HG02610 (cell line): Measurements from ENCODE around the gene GNA12.

Experiments used
- ATAC-seq: cut with Tn5 transposase; IDR thresholded peaks from one replicate; pipeline ENCODE4 v1.9.1; 2021; ENCODE audit warnings: mild to moderate bottlenecking, moderate library complexity; ENCODE audit not compliant: unreplicated experiment

Gene GNA12

DNA sequence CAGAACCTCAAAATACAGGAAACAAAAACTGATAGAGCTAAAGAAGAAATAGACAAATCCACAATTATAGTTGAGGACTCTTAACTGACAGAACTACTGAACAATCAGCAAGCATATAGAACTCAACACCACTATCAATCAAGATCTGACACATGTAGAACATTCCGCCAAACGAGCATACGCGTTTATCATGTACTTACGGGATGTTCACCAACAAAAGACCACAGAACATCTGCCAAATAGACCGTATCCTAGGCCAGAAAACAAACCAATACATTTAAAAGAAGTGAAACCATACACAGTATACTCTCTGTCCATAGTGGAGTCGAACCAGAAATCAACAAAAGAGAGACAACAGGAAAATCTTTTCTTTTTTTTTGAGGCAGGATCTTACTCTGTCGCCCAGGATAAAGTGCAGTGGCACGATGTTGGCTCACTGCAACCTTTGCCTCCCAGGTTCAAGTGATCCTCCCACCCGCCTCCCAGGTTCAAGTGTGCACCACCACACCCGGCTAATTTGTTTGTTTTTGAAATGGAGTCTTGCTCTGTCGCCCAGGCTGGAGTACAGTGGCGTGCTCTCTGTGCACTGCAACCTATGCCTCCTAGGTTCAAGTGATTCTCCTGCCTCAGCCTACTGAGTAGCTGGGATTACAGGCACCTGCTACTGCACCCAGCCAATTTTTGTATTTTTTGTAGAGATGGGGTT is 5.1 kb downstream of the GNA12 start:
- peak; percentile 61 for ATAC-seq

DNA sequence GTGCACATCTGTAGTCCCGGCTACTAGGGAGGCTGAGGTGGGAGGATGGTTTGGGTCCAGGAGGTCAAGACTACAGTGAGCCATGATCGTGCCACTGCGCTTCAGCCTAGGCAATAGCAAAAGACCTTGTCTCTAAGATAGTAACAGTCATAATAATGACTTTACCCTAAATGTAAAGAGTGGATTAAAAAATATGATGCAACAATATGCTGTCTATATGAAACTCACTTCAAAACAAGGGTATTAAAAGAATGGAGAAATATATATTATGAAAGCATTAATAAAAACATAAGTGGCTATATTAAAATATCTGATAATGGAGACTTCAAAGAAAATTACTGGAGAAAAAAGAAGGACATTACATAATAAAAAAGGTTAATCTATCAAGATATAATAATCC is 5.7 kb downstream of the GNA12 start:
- ATAC-seq: no peak

DNA sequence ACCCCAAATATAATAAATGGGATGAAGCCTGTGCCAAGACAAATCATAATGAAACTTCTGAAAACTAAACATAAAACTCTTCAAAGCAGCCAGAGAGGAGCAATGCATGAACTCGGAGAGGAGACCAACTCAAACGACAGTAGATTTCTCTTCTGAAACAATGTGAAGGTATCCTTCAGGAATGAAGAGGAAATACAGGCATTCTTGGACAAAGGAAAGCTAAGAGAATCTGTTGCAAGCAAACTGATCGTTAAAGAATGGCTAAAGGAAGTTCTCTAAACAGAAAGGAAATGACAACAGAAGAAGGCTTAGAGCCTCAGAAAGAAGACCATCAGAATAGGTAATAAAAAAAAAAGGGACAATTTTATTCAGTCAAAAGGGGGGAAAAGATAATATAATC is 6.6 kb downstream of the GNA12 start:
- ATAC-seq: no peak

DNA sequence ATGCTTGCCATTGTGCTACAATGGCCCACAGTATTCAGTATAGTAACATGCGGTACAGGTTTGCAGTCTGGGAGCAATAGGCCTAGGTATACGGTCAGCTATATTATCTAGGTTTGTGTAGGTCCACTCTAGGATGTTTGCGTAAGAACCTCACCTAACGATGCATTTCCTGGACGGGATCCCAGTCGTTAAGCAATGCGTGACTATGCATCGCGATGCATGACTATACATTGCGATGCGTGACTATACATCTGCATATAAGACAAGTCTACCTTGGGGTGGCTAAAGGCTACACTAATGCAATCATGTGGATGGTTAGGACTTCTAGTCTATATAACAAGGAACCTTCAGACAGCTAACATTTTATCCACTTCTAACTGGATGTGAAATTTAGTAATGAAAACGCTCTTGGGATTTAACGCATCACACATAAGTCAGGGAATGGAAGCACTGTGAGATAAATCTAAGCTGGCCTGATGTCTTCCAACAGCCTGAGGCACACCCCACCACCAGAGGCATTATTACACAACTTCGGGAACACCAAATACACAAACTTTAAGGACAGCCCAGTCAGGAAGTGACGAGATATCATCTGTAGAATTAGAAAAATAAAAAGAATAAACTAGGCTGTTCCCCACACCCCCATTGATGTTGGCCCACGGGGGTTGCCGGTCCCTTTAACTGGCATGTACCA is 9.2 kb downstream of the GNA12 start:
- ATAC-seq: no peak

DNA sequence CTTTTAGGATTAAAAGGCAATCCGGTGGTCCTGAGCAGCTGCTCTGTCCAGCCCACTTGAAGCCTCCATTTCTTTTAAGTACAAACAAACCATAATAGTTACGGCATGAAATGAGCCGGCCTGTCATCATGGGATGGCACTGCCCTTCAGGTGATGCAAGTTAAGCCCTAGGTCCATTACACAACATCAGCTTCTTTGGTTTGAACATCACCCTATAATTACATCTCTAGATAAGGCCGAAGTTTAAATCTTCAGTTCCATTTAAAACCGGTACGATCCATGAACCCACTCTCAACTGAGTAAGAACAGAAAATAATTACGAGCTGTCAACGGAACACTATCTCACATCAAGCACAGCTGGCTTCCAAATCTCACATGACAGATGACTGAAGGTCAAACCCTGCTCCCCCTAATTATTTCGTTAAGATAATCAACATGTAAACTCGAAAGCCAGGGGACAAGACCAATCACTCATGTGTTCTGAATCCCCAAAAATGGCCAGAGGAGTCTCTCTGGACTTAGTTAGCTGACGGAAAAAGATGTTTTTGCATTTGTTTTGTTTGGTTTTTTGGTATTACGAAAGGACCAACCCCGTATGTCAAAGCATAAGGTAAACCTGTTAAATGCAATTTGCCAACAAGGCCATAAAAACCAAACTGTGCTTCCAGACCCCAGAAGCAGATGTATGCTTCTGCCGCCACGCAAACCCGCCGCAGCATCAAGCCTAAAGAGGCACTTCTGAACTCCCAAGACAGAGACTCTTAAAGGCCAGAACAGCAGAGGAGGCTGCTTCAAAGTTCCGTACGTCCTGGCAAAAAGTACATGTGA is 10.8 kb downstream of the GNA12 start:
- ATAC-seq: no peak

DNA sequence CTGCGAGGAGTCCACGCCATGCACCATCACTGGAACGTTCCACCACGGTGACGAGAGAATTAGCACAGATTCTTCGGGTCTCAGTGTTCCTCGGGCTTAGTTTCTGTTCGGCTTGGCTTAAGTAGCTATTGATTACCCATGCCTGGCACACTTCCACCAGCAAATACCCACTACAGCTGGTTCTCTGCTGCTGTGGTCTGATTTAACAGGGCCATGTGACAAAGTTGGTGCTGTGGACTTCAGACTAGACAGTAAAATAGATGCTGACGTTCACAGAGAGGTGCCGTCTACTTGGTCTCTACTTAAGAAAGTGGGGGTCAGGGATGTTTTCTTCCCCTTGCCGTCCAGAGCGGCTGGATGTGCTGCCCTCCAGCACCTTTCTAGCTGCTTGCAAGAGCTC is 11.6 kb downstream of the GNA12 start:
- ATAC-seq: no peak

DNA sequence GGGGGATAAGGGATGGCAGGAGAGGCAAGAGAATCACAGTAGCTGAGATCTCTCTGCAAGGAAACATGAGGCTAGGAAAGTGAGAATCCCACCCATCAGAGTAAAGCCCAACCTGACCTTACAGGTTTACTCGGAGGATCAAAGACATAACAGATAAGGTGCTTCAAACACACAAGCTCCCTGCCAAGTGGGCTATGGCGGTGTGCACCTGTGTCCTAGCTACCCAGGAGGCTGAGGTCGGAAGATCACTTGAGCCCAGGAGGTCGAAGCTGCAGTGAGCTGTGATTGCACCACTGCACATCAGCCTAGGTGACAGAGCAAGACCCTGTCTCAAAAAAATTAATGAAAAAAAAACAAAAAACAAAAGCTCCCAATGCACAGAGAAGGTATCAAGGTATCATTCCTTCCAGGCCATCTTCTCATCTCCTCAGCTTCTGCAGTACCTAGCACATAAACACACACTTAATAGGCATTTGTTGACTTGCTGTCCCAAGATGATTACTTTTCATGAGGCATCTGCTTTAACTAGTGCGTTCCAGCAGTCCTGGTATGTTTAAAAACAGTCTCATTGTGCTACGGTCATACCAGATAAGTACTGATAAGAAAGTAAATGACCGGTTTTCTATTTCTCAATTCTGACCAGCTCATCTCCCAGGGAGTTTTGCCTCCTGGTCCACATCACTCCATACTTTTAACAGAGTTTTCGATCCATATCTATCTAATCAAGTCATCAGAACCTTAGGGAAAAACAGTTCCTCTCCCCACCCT is 13.3 kb downstream of the GNA12 start:
- ATAC-seq: no peak

DNA sequence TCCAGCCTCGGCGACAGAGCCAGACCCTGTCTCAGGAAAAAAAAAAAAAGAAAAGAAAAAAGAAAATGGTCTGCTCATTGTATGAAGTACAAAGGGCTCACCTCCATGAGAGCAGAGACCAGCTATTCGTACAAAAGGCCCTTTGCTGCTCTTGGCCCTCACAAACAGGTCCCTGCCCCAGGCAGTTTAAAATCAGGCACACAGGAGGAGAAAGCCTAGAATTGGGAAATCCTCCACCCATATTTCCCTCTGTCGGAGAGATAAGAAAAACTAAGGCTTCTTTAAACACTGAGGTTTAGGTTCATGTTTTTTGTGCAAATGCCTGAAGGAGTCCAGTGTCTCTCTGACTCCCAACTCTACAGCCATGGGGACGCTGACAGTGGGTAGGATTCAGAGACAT is 15.1 kb downstream of the GNA12 start:
- ATAC-seq: no peak

DNA sequence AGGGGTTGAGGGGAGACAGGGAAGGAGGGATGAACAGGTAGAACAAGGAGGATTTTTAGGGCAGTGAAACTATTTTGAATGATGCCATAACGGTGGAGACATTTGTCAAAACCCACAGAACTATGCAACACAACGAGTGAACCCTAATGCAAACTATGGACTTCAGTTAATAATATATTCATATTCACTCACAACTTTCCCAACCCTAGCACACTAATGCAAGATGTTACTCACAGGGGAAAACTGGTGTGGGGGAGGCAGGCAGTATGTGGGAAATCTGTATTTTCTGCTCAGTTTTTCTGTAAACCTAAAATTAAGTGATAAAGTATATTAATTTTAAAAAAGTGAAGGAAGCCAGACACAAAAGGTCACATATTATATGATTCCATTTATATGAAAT is 17.3 kb downstream of the GNA12 start:
- no peak for ATAC-seq

DNA sequence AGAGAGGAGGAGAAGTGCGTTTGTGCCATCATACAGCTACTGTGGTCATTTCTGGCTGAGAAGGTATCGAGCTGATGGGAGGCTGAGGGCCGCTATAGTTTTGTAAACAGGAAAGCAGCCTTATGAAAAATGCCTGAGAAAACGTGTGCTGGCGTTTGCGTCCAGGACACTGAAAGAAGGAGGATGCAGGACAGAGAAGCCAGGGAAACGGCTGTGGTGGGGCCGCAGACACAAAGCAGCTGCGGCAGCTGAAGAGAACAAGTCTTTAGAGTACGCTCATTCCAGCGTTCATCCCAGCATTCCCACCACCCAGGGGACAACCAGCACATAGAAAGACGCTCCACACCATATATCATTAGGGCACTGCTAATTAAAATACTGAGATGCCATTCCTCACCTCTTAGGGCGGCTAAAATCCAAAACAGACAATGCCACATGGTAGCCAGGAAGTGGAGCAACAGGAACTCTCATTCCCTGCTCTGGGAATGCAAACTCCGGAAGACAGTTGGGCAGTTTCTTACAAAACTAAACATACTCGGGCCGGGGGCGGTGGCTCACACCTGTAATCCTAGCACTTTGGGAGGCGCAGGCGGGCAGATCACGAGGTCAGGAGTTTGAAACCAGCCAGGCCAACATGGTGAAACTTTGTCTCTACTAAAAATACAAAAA is 18.4 kb downstream of the GNA12 start:
- no peak for ATAC-seq

DNA sequence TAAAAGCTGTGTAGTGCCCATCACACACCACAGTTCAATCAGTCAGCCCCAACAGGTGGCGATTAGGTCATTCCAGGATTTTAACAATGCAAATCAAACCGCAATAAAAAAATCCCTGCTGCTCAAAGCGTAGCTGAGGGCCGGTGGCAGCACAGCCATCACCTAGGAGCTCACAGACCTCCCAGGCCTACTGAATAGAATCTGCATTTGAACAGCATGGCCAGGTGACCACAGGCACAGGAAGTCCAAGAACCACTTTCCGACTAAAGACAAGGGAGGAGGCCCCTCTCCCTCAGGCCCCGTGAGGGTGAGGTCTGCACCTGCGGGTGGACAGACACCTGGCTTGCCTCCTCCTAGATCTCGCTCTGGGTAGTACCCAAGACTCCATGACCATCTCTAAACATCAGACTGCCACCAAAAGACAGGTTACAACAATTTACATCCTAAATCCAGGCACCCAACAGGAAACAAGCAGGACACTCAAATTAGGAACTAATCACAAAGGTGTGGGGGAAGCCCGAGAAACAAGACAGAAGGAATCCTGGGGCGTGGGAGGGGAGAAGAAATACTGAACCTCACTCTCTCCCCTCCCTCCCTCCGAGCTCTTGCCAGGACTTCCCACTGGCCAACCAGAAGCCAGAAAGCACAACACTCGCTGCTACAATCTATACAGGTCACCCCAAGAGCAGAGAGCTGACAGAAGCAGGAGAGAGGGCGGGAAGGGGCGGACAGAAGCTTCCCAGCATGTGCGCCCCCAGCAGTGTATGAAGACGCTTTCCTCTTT is 19.2 kb downstream of the GNA12 start:
- ATAC-seq: peak; percentile 54

DNA sequence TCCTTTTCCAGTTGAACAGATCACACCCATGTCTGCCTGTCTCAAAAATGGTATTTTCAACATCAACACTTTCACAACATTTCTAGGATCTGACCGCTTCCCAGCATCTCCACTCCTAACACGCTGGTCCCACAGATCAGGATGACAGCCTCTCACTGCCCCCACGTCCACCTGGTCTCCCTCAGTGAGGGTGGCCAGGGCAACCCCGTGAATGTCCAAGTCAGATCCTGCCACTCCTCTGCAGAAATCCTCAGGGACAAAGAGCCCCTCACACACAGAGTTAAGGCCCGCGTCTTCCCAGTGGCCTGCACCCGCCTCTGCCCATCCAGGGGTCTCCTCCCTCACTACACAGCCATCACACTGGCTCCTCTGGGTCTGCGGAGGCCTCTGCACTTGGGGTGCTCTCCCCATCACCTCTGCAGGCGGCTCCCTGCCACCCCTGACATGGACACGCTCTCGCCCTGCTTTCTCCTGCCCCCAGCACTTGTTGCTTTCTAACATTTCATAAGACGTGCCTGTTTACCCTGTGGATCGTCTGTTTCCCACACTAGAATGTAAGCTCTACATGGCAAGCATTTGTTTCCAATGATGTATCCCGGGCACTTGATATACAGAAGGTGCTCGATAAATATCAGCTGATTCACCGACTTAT is 20.0 kb downstream of the GNA12 start:
- ATAC-seq: no peak

DNA sequence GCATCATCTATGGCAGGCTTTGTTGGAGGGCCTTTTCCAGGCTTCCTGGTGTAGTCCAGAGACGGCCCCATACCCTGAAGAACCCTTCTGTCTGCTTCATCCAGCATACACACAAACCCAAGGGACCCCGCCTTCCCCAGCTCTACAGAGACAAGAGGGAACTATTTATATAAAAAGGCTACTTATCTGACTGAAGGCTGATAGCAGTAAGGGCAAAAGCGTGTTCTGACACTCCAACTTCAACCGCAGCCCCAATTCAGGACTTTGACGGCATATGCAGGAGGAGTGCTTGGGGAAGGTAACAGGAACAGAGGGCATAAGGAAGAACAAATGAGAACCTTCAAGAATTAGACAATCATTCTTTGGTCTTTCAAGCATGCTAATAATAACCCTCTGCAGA is 21.0 kb downstream of the GNA12 start:
- ATAC-seq: no peak

DNA sequence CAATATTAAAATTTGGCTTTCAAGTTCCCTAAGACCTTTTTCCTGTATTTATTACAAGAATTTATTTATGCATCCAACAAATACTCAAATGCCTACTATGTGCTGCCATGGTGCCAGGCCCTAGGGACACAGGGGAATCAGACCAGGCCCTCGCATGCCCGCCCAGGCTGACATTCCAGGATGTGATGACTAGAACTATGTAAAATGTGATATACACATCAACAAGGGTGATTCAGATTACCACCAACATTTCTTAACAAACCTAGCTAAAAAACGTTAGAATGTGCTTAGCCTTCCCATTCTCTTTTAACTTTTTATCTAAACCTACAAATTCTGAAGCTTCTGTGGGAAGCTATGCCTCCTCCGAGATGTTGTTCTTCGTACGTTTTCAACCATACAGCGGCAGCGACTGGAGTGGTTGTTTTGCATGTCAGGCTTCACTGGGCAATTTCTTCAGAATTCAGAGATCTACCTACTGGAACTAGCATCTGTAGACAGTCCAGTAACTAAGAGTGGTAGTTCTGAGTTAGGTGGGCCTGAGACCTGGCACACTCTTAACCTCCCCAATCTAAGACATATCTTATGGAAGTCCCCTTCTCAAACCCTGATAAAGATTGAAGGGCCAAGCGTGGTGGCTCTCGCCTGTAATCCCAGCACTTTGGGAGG is 22.1 kb downstream of the GNA12 start:
- ATAC-seq: peak; percentile 51

DNA sequence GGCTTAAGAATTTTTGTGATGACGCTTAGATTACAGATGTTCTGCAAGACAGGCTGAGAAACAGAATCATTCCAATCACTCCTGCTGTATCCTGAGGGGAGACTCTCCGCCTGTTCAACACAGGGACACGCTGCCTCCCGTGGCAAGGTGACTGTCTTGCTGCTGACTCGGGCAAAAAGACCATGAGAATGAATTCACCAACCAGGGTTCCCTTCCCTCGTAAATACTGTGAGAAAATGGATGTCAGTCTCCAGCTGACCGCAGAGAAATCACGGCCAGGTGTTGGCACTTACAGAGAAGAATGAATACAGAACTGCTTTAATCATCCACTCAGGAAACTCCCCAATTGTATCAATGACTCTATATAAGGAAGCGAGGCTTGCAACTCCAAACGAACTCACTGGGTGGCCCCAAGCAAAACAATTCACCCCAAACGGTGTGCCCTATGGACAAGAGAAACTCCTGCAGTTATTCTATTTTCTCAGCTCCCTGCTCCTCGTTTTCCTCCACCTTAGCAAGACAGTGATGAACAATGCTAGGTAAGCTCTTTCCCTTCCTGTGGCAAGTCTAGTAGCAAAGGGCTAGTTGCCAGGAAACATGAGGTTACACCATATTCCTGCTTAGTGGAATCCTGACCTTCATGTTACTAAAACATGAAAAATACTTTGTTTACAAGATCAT is 22.8 kb downstream of the GNA12 start:
- ATAC-seq: peak; percentile 32

DNA sequence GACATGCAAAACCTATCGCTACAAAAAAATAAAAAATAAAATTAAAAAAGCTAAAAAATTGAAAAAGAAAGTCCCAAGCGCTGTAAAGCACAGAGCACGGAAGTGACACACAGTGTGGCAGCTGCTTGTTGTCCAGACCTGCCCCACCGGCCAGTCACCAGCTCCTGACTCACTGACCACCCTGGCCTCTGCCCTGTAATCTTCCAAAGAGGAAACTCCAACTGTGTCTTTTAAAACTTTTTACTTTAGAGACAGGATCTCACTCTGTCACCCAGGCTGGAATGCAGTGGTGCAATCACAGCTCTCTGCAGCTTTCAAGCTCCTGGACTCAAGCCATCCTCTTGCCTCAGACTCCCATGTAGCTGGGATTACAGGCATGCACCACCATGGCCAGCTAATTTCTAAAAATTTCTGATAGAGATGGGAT is 23.6 kb downstream of the GNA12 start:
- no peak for ATAC-seq

DNA sequence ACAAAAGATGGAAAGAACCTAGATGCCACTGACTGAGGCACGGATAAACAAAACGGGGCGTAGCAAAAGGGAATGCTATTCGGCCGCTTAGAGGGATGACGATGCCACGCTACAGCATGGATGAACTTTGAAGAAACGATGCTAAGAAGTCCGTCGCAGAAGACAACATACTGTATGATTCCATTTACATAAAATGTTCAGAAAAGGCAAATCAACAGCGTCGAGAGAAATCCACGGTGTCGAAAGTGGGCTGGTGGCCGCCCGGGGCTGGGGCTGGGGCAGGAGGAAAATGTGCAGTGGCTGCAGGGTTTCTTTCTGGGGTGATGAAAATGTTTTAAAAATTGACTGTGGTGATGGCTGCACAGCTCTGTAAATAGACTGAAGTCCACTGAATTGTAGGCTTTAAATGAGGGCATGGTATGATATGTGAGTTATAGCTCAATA is 24.1 kb downstream of the GNA12 start:
- no peak for ATAC-seq
